ENCODE measurements around the gene SLC6A20. TPM values are rescaled to one million over a fixed set of nuclear protein-coding genes. Genes with fewer than 3 reads are reported as not detected.

Gene SLC6A20
- total and polyA plus RNA-seq, 5 donors, result not detected

DNA sequence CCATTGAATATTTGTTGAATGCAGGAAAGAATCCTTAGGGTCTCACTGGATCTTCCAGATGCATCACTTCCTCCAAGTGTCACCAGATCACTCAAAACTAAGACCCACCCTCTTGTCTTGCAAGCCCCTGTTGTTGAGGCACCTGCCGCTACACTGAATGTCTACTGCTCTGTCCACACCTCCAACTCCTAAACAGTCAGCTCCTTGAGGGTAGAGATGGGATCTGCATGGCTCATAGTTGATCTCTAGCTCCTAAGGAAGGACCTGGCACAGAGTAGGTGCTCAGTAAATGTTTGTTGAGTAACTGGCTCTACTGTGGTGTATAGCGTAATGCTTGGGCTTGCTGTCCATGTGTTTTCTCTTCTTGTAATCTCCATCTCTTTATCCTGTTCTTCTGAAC, 8.8 kb downstream of the SLC6A20 start:
- H3K27ac ChIP-seq (ENCODE audit: low read length), result no peak overlapping the region
- no peaks in the 10 kb centered on the region for H3K27me3 ChIP-seq (ENCODE audit: control insufficient read depth, insufficient read depth)
- WGBS, result 97% methylated on average over 2 of the region's 2 CpGs
- no peak overlapping the region for H3K4me3 ChIP-seq (ENCODE audit: low read length)
- intact Hi-C loops (cut with DNase I), result no loop called here
- no peaks in the 10 kb centered on the region for H3K4me1 ChIP-seq (ENCODE audit: control insufficient read depth, insufficient read depth, low read length)
- DNase-seq, result no peak
- ATAC-seq, result no peak
- H3K9me3 ChIP-seq (ENCODE audit: control insufficient read depth, low read length), result no peaks in the 10 kb centered on the region

DNA sequence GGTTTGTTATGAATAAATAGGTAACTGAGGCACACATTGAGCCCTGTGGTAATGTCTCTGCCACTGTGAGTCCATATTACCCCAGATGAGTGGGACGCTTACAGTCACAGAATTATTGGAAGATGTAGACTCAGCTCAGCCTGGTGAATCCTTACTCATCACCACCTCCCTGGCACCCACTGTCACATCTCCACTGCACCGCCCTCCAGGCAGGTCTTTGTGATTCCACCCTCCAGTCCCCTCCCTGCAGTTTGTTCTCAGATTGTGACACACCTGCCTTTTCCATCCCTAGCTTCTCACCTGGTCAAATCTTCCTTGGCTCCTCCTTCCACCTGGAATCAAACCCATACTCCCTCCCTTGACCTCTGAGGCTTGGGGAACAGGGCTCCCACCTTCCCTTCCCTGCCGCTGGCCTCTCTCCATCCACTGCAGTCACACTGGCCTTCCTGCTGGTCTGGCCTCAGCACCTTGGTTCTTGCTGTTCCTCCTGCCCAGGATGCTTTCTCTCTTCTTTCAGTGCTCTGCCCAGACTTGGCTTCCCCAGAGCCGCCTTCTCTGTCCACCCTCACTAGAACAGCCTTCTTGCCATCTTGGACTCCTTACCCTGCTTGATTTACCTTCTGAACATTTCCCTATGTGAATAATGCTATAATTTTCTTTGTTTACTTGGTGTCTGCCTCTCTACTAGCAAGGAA, 9.4 kb downstream of the SLC6A20 start:
- 86% methylated on average over 4 of the region's 4 CpGs for WGBS
- Histone ChIP-seq H3K4me3 (ENCODE audit: low read length) (no peak overlapping the region), H3K9me3 (ENCODE audit: control insufficient read depth, low read length) (no peaks in the 10 kb centered on the region), H3K27me3 (ENCODE audit: control insufficient read depth, insufficient read depth) (no peaks in the 10 kb centered on the region), H3K27ac (ENCODE audit: low read length) (no peak overlapping the region), H3K4me1 (ENCODE audit: control insufficient read depth, insufficient read depth, low read length) (no peaks in the 10 kb centered on the region)
- intact Hi-C loops (cut with DNase I), result no loop called here
- ATAC-seq (no peak), DNase-seq (no peak)

DNA sequence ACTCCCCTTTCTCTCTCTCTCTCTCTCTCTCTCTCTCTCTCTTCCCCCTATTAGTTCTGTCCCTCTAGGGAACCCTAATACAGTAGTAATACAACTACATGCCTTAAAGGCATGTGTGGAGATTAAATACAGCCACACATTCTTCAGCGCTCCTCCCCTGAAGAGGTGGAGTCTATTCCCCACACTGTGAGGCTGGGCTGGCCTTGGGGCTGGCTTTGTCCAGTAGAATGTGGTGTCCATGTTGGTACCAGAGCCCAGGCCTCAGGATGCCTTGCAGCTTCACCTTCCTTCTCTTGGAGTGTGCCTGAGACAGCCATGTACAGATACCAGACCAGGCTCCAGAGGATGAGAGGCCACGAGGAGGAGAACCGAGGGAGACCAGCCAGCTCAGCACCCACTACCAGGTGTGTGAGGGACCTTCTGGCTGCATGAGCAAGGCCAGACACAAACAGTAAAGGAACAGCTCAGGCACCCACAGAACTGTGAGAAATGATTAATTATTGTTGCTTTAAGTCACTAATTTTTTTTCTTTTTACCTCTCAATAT, 10.7 kb downstream of the SLC6A20 start:
- intact Hi-C loops (cut with DNase I), result no loop called here
- 80% methylated on average over 3 of the region's 3 CpGs for WGBS
- ATAC-seq (no peak), DNase-seq (no peak)
- Histone ChIP-seq H3K9me3 (ENCODE audit: control insufficient read depth, low read length) (no peaks in the 10 kb centered on the region), H3K4me3 (ENCODE audit: low read length) (no peak overlapping the region), H3K27ac (ENCODE audit: low read length) (no peak overlapping the region), H3K4me1 (ENCODE audit: control insufficient read depth, insufficient read depth, low read length) (no peaks in the 10 kb centered on the region), H3K27me3 (ENCODE audit: control insufficient read depth, insufficient read depth) (no peaks in the 10 kb centered on the region)

DNA sequence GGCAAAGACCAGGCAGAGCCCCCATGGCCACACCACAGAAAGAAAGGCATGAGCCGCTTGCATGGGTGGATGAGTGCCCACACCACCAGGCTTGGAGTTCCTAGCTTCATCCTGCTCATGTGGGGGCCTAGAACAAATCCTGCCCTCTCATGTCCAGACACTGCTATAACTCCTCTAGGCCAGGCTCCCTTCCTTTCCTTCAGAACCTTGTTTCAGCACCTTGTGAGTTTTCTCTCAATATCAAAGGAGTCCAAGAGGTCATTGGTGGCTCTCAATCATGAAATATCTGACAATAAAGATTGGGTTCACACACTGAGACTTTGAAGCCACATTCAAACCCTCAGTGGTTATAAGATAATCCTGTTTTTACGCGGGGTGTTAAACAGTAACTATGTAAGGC, 12.7 kb downstream of the SLC6A20 start:
- H3K27ac ChIP-seq (ENCODE audit: low read length), result no peak overlapping the region
- H3K4me1 ChIP-seq (ENCODE audit: control insufficient read depth, insufficient read depth, low read length), result no peaks in the 10 kb centered on the region
- ATAC-seq (no peak), DNase-seq (no peak)
- H3K27me3 ChIP-seq (ENCODE audit: control insufficient read depth, insufficient read depth), result no peaks in the 10 kb centered on the region
- H3K9me3 ChIP-seq (ENCODE audit: control insufficient read depth, low read length), result no peaks in the 10 kb centered on the region
- WGBS, result 93% methylated on average over 3 of the region's 3 CpGs
- no peak overlapping the region for H3K4me3 ChIP-seq (ENCODE audit: low read length)
- intact Hi-C loops (cut with DNase I), result no loop called here

DNA sequence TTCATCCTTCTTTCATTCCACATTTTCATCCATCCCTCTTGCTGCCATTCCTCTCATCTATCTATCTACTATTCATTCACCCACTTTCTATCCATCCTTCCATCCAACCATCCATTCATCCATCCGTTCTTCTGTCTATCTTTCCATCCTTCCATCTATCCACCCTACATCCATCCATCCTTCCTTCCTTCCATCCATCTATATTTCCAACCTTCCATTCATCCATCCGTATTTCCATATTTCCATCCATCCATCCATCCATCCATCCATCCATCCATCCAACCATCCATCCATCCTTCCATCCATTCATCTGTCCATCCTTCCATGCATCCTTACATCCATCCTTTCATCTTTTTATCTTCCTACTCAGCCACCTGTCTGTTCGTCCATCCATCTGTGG, 14.0 kb downstream of the SLC6A20 start:
- ATAC-seq (no peak), DNase-seq (no peak)
- H3K4me1 ChIP-seq (ENCODE audit: control insufficient read depth, insufficient read depth, low read length), result no peaks in the 10 kb centered on the region
- H3K27ac ChIP-seq (ENCODE audit: low read length), result no peak overlapping the region
- no peak overlapping the region for H3K4me3 ChIP-seq (ENCODE audit: low read length)
- 85% methylated on average over 3 of the region's 3 CpGs for WGBS
- H3K27me3 ChIP-seq (ENCODE audit: control insufficient read depth, insufficient read depth), result no peaks in the 10 kb centered on the region
- intact Hi-C loops (cut with DNase I), result no loop called here
- H3K9me3 ChIP-seq (ENCODE audit: control insufficient read depth, low read length), result no peaks in the 10 kb centered on the region

DNA sequence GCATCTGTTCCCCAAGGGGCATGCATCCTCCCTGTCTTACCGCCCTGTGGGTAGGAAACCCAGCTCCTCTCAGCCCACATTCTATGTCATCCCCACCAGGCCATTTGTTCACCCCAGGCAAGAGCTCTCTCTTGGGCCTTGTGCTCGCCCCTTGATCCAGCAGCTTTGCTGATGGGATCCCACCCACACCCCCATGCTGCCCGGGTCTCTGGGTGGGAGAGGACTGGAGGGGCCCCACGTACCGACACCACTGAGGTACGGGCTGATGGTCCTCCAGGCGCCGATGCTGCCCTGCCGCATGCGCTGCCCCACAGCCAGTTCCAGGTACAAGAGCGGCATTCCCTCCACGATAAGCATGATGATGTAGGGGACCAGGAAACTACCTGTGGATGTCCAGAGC, 14.5 kb downstream of the SLC6A20 start:
- 94% methylated on average over 12 of the region's 12 CpGs for WGBS
- intact Hi-C loops (cut with DNase I), result no loop called here
- no peaks in the 10 kb centered on the region for H3K9me3 ChIP-seq (ENCODE audit: control insufficient read depth, low read length)
- no peaks in the 10 kb centered on the region for H3K4me1 ChIP-seq (ENCODE audit: control insufficient read depth, insufficient read depth, low read length)
- no peak overlapping the region for H3K27ac ChIP-seq (ENCODE audit: low read length)
- ATAC-seq, result no peak
- no peak overlapping the region for H3K4me3 ChIP-seq (ENCODE audit: low read length)
- no peaks in the 10 kb centered on the region for H3K27me3 ChIP-seq (ENCODE audit: control insufficient read depth, insufficient read depth)
- DNase-seq, result no peak

DNA sequence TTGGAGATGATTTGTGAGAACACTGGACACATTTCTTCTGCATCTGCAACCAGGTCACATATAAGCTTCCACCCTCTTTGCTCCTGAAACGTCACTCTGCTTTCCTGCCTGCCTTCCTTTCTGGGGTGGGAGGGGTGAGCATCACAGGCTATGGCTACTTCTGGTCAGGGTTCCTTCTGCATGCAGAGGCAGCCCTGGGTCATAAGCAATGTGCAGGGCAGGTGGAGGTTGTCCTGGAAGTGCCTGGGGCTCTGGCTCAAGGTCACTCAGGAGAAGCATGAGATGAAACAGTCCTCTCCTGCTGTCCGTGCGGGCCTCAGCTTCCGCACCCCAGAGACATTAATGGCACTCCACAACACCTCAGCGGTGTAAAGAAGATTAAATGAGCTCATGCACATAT, 15.1 kb downstream of the SLC6A20 start:
- intact Hi-C loops (cut with DNase I), result no loop called here
- H3K27me3 ChIP-seq (ENCODE audit: control insufficient read depth, insufficient read depth), result no peaks in the 10 kb centered on the region
- no peaks in the 10 kb centered on the region for H3K4me1 ChIP-seq (ENCODE audit: control insufficient read depth, insufficient read depth, low read length)
- ATAC-seq, result no peak
- no peak overlapping the region for H3K27ac ChIP-seq (ENCODE audit: low read length)
- H3K4me3 ChIP-seq (ENCODE audit: low read length), result no peak overlapping the region
- DNase-seq, result no peak
- WGBS, result 79% methylated on average over 5 of the region's 5 CpGs
- H3K9me3 ChIP-seq (ENCODE audit: control insufficient read depth, low read length), result no peaks in the 10 kb centered on the region

DNA sequence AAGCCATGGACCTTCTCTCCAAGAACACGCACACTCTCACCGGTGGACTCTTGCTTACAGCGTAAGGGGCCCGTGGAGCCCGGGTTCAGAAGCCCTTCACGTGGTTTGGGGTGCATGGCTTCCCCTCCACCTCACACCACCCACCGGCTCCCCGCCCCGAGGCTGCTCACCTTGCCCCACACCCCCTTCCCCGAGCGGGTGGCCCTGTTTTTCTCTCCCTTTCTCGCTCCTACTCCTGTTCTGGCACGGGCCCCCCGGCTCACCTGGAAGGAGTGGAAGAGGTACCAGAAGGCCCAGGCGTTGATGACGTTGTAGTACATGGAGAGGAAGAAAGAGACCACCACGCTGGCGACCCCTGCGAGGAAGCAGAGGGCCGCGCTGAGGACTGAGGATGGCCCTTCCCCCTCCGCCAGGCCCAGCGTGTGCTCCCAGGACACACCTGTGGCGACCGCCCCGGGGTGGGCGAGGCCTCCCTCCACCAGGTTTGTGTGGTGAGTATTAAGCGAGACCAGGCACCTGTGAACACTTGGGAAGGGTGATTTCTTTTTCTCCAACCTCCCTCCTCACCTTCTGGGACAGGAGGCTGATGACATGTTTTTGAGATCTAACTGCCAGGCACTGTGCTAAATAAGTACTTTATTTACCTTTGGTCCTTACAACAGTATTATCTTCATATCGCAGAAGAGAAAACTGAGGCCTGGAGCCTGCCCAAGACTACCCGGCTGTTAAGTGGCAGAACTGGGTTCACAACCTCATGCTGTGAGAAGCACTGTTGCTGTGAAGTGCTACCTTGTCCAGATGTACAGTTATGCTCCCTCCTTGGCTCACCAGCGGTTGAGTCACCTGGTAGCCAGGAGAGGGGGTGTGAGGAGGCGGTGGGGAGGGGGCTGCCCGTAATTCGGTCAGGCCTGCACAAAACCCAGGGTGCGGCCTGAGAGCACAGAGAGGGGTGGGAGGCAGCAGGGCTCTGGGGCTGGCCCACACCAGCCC, 16.3 kb downstream of the SLC6A20 start:
- ATAC-seq, result no peak
- Histone ChIP-seq H3K4me3 (ENCODE audit: low read length) (no peak overlapping the region), H3K27me3 (ENCODE audit: control insufficient read depth, insufficient read depth) (no peaks in the 10 kb centered on the region), H3K27ac (ENCODE audit: low read length) (no peak overlapping the region), H3K9me3 (ENCODE audit: control insufficient read depth, low read length) (no peaks in the 10 kb centered on the region), H3K4me1 (ENCODE audit: control insufficient read depth, insufficient read depth, low read length) (no peaks in the 10 kb centered on the region)
- no peak for DNase-seq
- WGBS, result 89% methylated on average over 35 of the region's 35 CpGs
- intact Hi-C loops (cut with DNase I), result loop anchor here in 1 of 4 donors (10.0 kb wide), 1 partner anchor 145 kb away; no protein-coding TSS in a partner anchor

DNA sequence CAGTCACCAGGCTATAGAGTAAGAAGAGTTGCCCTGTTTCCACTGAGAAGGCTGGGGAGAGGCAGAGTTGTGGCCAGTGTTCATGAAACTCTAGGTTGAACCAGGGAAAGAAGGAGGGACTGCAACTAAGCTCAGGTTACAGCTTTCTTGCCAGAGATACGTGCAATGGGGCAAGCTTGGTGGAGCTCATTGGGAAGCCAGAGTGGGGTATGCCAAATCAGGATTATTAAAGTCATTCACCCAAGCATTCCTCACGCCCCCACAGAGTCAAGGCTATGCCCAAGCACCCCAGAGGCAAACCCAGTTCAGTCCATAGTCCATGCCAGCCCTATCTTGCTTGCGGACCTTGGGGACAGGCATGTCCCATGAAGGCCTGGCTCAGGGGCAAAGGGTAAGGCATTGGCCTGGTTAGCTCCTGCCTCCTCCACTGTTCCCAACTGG, 17.6 kb downstream of the SLC6A20 start:
- H3K27ac ChIP-seq (ENCODE audit: low read length), result no peak overlapping the region
- WGBS, result 73% methylated on average over 3 of the region's 3 CpGs
- no peak for DNase-seq
- H3K4me1 ChIP-seq (ENCODE audit: control insufficient read depth, insufficient read depth, low read length), result no peaks in the 10 kb centered on the region
- no peak for ATAC-seq
- H3K4me3 ChIP-seq (ENCODE audit: low read length), result no peak overlapping the region
- no peaks in the 10 kb centered on the region for H3K27me3 ChIP-seq (ENCODE audit: control insufficient read depth, insufficient read depth)
- H3K9me3 ChIP-seq (ENCODE audit: control insufficient read depth, low read length), result no peaks in the 10 kb centered on the region
- intact Hi-C loops (cut with DNase I), result loop anchor here in 1 of 4 donors (10.0 kb wide), 1 partner anchor 146 kb away; no protein-coding TSS in a partner anchor

DNA sequence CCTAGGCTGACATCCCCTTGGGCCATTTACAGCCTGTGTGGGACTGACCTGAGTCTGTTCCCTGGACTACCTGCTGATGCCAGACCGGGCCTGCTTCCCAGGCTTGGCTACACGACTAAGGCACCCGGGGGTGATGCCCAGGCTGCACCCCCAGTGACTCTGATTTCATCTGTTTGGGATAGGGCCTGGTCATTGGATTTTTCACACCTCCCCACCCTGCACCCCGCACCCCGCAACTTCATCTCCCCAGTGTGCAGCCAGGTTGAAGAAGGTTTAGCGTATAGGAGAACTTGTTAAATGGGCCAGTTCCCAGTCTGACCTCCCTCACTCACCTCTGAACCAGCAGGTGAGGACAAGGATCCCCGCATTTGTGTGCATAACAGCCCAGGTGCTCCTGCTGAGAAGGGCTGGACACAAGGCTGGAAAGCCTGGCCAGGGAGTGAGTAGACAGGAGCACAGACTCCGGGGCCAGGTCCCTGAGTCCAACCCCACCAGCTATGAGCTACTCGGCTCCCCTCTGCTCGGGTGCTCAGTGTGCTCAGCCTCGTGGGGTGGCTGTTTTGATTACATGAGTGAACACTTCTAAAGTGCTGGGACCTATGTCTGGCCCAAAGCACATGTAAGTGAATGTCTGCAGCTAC, 18.5 kb downstream of the SLC6A20 start:
- H3K4me1 ChIP-seq (ENCODE audit: control insufficient read depth, insufficient read depth, low read length), result no peaks in the 10 kb centered on the region
- H3K4me3 ChIP-seq (ENCODE audit: low read length), result no peak overlapping the region
- no peak for ATAC-seq
- H3K27ac ChIP-seq (ENCODE audit: low read length), result no peak overlapping the region
- no peak for DNase-seq
- 88% methylated on average over 11 of the region's 11 CpGs for WGBS
- no peaks in the 10 kb centered on the region for H3K9me3 ChIP-seq (ENCODE audit: control insufficient read depth, low read length)
- intact Hi-C loops (cut with DNase I), result loop anchor here in 1 of 4 donors (10.0 kb wide), 1 partner anchor 147 kb away; no protein-coding TSS in a partner anchor
- H3K27me3 ChIP-seq (ENCODE audit: control insufficient read depth, insufficient read depth), result no peaks in the 10 kb centered on the region

Data from right cardiac atrium (tissue), 5 donors.